NB4 (cell line): ENCODE results near the gene CTDSPL.

ENCODE experiments used
- CTCF ChIP-seq: IDR thresholded peaks from one replicate; pipeline ENCODE4 v1.5.1; 2012; ENCODE audit warnings: low read depth, low read length
- MAX ChIP-seq: IDR thresholded peaks from 2 replicates; pipeline ENCODE4 v1.6.1; 2011; ENCODE audit warnings: low read depth, low read length
- MYC ChIP-seq: IDR thresholded peaks from 2 replicates; pipeline ENCODE4 v1.6.1; 2011; ENCODE audit warnings: low read depth, low read length
- POLR2A ChIP-seq: IDR thresholded peaks from 2 replicates; pipeline ENCODE4 v1.6.1; 2011; ENCODE audit warnings: mild to moderate bottlenecking; ENCODE audit not compliant: insufficient read length; ENCODE audit errors: extremely low read depth

- TF ChIP-seq CTCF, result no peak
- no peak for TF ChIP-seq POLR2A
- TF ChIP-seq MAX, result no peak
- no peak for TF ChIP-seq MYC
Observed at GRCh38 chr3:37885814-37886213, 24.1 kb downstream of the CTDSPL start.
